IPS-18c (cell line): ENCODE results near the gene FARP1.
"Not testable (repeated sequence)": the region's sequence is repeated elsewhere in the genome, so short reads cannot be mapped to it uniquely, and the experiment has no call there.

ENCODE experiments used
- H3K4me3 ChIP-seq: 2 replicates; pipeline ENCODE4 v1.7.0; 2013; ENCODE audit warnings: low read depth, mild to moderate bottlenecking, low read length, moderate library complexity; ENCODE audit not compliant: insufficient read depth
- H3K9me3 ChIP-seq: one replicate; pipeline ENCODE4 v1.6.1; 2013; ENCODE audit warnings: mild to moderate bottlenecking, low read length, moderate library complexity; ENCODE audit not compliant: control insufficient read depth, insufficient read depth

The FARP1 gene

GRCh38 chr13:98258226-98258625 is 115.3 kb downstream of the FARP1 start:
- no peaks in the 10 kb centered on the region for H3K9me3 ChIP-seq
- H3K4me3 ChIP-seq, result no peak overlapping the region

DNA sequence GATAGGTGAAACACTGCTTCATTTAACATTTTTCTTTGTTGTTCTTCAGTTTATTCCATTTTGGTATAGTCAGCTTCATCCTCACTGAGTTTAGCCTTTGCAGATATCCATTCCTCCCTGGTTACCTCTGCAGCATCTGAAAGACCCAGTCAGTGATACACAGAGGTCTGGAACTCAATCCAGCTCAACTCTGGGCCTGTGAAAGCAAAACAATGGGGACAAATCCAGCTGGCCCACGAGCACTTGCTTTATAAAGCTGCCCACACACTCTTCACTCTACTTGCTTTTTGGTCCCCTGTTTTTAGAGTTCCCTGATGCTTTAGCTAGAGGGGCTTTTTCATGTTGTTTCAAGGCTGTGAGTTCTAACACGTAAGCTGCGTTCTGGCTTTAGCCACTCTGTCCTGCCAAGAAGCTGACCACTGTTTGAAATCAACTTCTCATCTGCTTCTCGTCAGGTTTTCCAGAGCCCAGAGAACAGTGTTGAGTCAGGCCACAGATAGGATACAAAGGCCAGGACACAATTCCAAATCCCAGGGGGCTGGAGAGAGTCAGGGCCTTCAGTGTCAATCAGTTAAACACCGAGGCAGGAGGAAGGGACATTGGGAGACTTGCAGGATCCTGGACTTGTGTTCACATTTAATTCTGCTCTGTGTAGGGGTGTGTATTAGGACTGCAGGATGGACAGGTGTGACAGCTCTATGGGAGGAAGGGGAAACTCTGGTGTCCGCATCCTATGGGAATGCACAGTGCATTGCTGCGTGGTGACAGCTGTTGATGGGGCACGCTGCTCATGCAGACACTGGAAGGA is 117.7 kb downstream of the FARP1 start:
- Histone ChIP-seq H3K9me3 (no peaks in the 10 kb centered on the region), H3K4me3 (no peak overlapping the region)

GRCh38 chr13:98261165-98261702 is 118.3 kb downstream of the FARP1 start:
- Histone ChIP-seq H3K4me3 (no peak overlapping the region), H3K9me3 (no peaks in the 10 kb centered on the region)

DNA sequence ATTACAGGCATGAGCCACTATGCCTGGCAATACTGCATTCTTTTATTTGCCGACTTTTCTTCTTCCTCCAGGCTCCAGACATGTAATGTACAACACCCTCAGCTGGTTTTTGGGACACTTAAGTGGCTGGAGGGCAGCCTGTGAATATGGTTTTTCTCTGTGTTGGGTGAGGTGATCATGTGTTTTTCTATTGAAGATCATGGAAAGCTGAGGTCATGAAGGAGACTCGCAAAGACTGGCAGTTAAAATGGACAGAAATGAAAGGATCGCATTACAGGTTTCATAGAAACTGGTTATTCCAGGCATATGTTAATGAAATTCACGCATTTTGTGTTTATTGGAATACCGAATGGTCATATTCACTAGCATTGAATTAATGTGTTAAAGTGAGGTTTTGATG is 119.4 kb downstream of the FARP1 start:
- H3K9me3 ChIP-seq, result no peaks in the 10 kb centered on the region

DNA sequence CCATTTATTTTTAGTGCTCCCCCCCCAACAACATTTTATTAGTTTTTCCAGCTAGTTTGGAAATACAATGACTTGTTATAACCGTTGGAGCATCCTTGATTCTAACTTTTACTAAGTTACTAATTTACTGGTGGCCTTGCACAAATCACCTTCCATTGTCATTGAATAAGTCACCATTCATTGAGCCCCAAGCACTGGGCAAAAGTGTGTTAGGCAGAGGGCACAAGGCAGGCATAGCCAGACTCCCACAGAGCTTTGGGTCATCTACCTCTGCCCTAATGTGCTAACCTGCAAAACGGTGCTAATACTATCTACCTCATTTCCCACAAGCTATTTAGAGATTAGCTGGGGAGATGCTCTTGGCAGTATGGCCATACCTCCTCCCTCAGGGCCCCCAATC is 120.9 kb downstream of the FARP1 start:
- Histone ChIP-seq H3K9me3 (no peaks in the 10 kb centered on the region), H3K4me3 (no peak overlapping the region)

More for the DNA sequence above, 119.4 kb downstream of the FARP1 start:
- H3K4me3 ChIP-seq, result no peak overlapping the region

DNA sequence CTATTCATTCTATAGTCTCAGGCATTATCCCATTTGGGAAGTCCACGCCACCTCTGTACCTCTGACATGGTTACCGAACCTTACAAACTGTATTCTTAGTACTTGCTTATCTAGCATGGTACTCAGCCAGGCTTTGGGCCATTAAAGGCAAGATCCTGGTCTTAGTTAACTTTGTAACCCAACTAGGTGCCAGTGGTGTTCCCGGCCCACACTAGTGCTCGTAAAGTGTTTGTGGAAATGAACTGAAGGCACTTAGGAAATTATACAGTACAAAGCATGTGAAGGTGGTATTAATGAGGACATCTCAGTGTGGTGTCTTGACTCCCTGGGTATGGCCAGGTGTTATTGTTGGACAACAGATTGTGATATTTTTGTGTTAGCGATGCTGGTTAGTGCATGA is 122.0 kb downstream of the FARP1 start:
- H3K4me3 ChIP-seq, result no peak overlapping the region
- no peaks in the 10 kb centered on the region for H3K9me3 ChIP-seq

DNA sequence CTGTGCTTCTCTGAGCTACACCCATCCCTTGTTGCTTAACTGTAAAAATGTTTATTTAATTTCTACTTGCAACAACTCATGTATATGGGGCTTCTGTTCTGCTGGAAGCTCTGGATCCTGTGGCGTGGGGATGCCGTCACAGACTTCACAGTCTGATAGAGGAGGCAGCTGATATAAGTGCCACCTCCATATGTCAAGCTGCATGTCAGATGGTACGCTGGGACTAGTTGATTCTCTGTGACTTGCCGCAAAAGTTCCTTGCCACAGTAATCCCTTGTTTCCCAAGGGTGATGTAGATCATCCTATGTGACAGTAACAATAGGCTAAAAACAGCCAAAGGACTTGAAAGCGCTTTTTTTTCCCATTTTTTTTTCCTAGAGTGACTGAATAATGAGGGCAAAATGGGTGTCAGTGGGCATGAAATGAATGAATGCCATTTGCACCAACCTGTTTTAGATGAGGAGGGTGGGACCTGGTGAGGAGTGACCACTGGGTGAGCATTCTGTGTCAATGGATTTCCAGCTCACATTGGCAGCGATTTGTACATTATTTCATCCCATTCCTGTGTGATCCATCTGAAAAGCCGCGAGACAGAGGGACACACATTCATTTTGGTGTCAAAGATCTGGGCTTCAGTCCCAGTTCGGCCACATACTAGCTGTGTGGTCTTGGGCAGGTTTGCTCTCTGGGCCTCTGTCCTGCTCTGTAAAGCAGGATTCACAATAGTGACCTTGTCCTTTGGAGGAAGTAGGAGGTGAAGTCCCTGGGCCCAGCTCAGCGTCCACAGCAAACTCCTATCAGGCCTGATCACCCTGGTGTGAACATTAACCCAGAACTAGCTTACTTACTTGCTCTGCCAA is 123.0 kb downstream of the FARP1 start:
- Histone ChIP-seq H3K4me3 (no peak overlapping the region), H3K9me3 (no peaks in the 10 kb centered on the region)

DNA sequence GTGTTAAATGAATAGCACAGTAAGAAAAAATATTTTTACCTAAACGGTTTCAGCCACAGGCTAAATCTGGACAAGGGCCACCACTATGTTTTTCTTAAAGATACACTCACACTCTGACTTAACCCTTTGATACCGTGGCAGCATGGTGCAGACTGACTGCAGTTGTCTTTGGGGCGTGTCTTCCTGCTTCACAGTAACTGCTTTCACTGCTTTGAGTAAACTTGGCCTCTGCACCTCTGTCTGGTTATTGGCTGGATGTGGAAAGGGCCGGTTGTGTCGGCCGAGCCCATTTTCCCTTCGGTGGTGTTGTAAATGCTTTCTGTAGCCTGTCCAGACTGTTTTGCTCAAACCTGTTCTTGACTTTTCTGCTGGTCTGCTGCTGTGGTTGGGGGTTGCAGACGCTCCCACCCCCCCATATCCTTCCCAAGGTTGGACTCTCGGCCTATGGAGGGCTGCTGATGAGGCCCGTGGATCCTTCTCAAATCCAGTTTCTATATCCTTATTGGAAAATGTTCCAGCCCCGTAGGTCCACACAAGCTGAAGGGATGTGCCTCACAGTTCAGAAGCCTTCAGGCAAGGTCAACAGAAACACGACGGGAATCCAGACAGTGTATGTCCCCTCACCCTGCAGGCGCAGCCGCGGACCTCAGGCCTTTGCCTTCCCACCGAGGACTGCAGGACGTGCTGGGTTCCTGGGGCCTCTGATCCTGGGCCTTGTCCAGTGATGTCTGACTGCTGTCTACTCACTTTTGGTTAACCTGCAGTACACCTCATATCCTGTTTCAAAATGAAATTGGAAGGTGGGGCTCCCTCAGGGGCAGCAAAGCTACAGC is 124.4 kb downstream of the FARP1 start:
- Histone ChIP-seq H3K9me3 (no peaks in the 10 kb centered on the region), H3K4me3 (no peak overlapping the region)

- H3K9me3 ChIP-seq, result no peaks in the 10 kb centered on the region
- no peak overlapping the region for H3K4me3 ChIP-seq
Measured at GRCh38 chr13:98269386-98269785, 126.5 kb downstream of the FARP1 start.

DNA sequence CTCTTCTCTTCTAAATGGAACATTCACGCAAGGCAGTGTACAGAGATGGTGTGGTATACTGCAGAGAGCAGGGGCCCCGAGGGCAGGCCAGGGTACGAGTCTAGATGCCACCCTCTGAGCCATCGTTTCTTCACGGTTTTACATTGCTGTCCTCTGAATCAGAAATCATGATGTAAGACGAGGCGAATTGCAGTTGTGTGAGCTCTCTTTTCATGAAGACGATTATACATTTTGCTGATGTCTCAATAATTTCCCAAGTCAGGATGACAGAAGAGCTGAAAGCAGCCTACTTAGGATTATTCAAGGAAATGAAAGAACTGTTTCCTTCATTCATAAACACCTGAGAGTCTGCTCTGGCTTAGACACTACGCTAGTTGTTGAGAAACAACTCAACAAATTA is 127.9 kb downstream of the FARP1 start:
- H3K4me3 ChIP-seq, result no peak overlapping the region
- no peaks in the 10 kb centered on the region for H3K9me3 ChIP-seq

- not testable (repeated sequence) for H3K4me3 ChIP-seq, H3K9me3 ChIP-seq
Measured at GRCh38 chr13:98271646-98272045, 128.8 kb downstream of the FARP1 start.

DNA sequence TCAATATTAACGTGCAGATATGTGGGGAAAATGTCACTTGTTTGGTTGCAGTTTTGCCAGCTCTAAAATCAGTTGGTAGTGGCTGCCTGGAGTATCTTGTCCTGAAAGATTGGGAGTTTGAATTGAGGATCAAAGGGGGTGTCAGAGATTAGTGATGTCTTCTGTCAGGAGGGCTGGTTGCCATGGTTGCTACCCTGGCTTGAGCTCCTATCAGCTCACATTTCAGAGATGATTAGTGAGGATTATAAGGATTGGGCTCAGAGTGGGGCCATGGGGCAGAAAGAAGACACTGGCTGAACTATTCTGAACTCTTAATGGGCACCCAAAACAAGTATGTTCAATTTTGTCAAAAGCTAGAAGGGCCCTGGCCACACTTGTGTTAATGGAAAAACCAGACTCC is 129.7 kb downstream of the FARP1 start:
- no peak overlapping the region for H3K4me3 ChIP-seq
- no peaks in the 10 kb centered on the region for H3K9me3 ChIP-seq

- Histone ChIP-seq H3K4me3 (no peak overlapping the region), H3K9me3 (no peaks in the 10 kb centered on the region)
Measured at GRCh38 chr13:98273067-98273823, 130.4 kb downstream of the FARP1 start.

GRCh38 chr13:98273824-98274742 is 131.2 kb downstream of the FARP1 start:
- Histone ChIP-seq H3K4me3 (no peak overlapping the region), H3K9me3 (no peaks in the 10 kb centered on the region)

GRCh38 chr13:98274921-98275487 is 132.1 kb downstream of the FARP1 start:
- H3K4me3 ChIP-seq, result no peak overlapping the region
- H3K9me3 ChIP-seq, result no peaks in the 10 kb centered on the region
